Endodermal cell (in vitro differentiated cells): ENCODE measurements around the gene CHGA. TPM values are rescaled to one million over a fixed set of nuclear protein-coding genes. Genes with fewer than 3 reads are reported as not detected.

Source experiments
- DNase-seq: peaks from one replicate; pipeline ENCODE4 v3.0.0-alpha.2; 2017
- H3K27ac ChIP-seq: 2 replicates; pipeline ENCODE4 v1.5.1; 2013; ENCODE audit warnings: mild to moderate bottlenecking, low read depth, low read length, moderate library complexity
- H3K27me3 ChIP-seq: 2 replicates; pipeline ENCODE4 v1.6.1; 2013; ENCODE audit warnings: mild to moderate bottlenecking, low read length, moderate library complexity; ENCODE audit not compliant: insufficient read depth, control insufficient read depth, poor library complexity, severe bottlenecking
- H3K36me3 ChIP-seq: 2 replicates; pipeline ENCODE4 v1.7.0; 2013; ENCODE audit warnings: mild to moderate bottlenecking, low read length, moderate library complexity; ENCODE audit not compliant: control insufficient read depth, insufficient read depth
- H3K4me1 ChIP-seq: one replicate; pipeline ENCODE4 v1.7.0; 2013; ENCODE audit warnings: low read length; ENCODE audit not compliant: control insufficient read depth, insufficient read depth
- H3K4me3 ChIP-seq: 2 replicates; pipeline ENCODE4 v1.5.1; 2013; ENCODE audit warnings: mild to moderate bottlenecking, low read length, moderate library complexity
- H3K9ac ChIP-seq: 2 replicates; pipeline ENCODE4 v1.6.1; 2013; ENCODE audit warnings: mild to moderate bottlenecking, low read length, moderate library complexity; ENCODE audit not compliant: poor library complexity, severe bottlenecking; ENCODE audit errors: extremely low read depth
- H3K9me3 ChIP-seq: 2 replicates; pipeline ENCODE4 v1.6.1; 2013; ENCODE audit warnings: mild to moderate bottlenecking, low read length, moderate library complexity; ENCODE audit not compliant: control insufficient read depth
- H3K27ac Mint-ChIP-seq: 2 replicates; pipeline ENCODE4 v1.8.0; 2020; ENCODE audit warnings: mixed read lengths
- H3K27me3 Mint-ChIP-seq: 2 replicates; pipeline ENCODE4 v1.8.0; 2021; ENCODE audit warnings: mild to moderate bottlenecking, mixed read lengths; ENCODE audit not compliant: insufficient read depth
- H3K36me3 Mint-ChIP-seq: 2 replicates; pipeline ENCODE4 v1.8.0; 2020; ENCODE audit warnings: low read depth, mixed read lengths
- H3K4me1 Mint-ChIP-seq: 2 replicates; pipeline ENCODE4 v1.8.0; 2020; ENCODE audit warnings: mixed read lengths
- H3K4me3 Mint-ChIP-seq: 2 replicates; pipeline ENCODE4 v1.8.0; 2020; ENCODE audit warnings: mild to moderate bottlenecking, moderate library complexity, mixed read lengths
- H3K9me3 Mint-ChIP-seq: 2 replicates; pipeline ENCODE4 v1.8.0; 2020; ENCODE audit warnings: mild to moderate bottlenecking, mixed read lengths
- CTCF ChIP-seq: fragments of 200-600 bp; sonication (generic); conservative IDR thresholded peaks from 2 replicates; pipeline ENCODE4 v1.5.0; 2021; ENCODE audit warnings: antibody characterized with exemption, mild to moderate bottlenecking
- WGBS, 2 experiments: methylation state at CpG; one replicate each; pipeline versions ENCODE4 v1.1.5 to v1.1.7; 2013; ENCODE audit warnings: missing lambda C conversion rate in 2 of 2, mixed read lengths in 1 of 2; ENCODE audit not compliant: insufficient coverage in 1 of 2, insufficient read length in 1 of 2; 5-methylcytosine and 5-hydroxymethylcytosine counted together
- total RNA-seq, 2 donors: library from RNA; stranded (reverse); fragmentation: NEBNext Ultra II Directional in 1 of 2; extraction: Animal tissue kit (Norgen Biotek cat#: 25700) in 1 of 2; gene quantifications; 2 replicates in 1 of 2; 3 replicates in 1 of 2; pipeline ENCODE4 v1.2.1, GENCODE V29; 2021

Gene CHGA
- total RNA-seq, 2 donors from 2014 or later, result 4.6 TPM

GRCh38 chr14:92958373-92959188 is 35.6 kb downstream of the CHGA start:
- no peak for DNase-seq
- H3K27ac ChIP-seq, result peak overlapping the region; percentile 88
- H3K27me3 ChIP-seq, result no peaks in the 10 kb centered on the region
- H3K4me1 ChIP-seq, result no peaks in the 10 kb centered on the region
- H3K4me3 ChIP-seq, result no peak overlapping the region
- no peak overlapping the region for H3K9ac ChIP-seq
- Mint-ChIP-seq H3K27ac (no peak overlapping the region), H3K4me3 (no peak overlapping the region), H3K27me3 (no peaks in the 10 kb centered on the region), H3K36me3 (no peaks in the 10 kb centered on the region), H3K4me1 (peaks cover 7% of the 10 kb centered on the region), H3K9me3 (no peaks in the 10 kb centered on the region)
- TF ChIP-seq CTCF, result no peak
- H3K36me3 ChIP-seq, result no peaks in the 10 kb centered on the region
- 90 to 96% methylated on average over 18 to 22 of the region's 22 CpGs for WGBS, 2 experiments
- no peaks in the 10 kb centered on the region for H3K9me3 ChIP-seq

GRCh38 chr14:92959189-92959531 is 36.2 kb downstream of the CHGA start:
- DNase-seq, result no peak
- Histone ChIP-seq H3K27ac (peak overlapping the region; percentile 88), H3K4me1 (no peaks in the 10 kb centered on the region), H3K9me3 (no peaks in the 10 kb centered on the region), H3K9ac (no peak overlapping the region), H3K27me3 (no peaks in the 10 kb centered on the region), H3K36me3 (no peaks in the 10 kb centered on the region), H3K4me3 (no peak overlapping the region)
- Mint-ChIP-seq H3K36me3 (no peaks in the 10 kb centered on the region), H3K4me1 (peaks cover 13% of the 10 kb centered on the region), H3K9me3 (peaks cover 1% of the 10 kb centered on the region), H3K27me3 (no peaks in the 10 kb centered on the region), H3K27ac (no peak overlapping the region), H3K4me3 (no peak overlapping the region)
- no peak for TF ChIP-seq CTCF
- 62 to 90% methylated on average over 10 of the region's 10 CpGs for WGBS, 2 experiments

GRCh38 chr14:92959761-92960680 is 37.1 kb downstream of the CHGA start:
- no peak for TF ChIP-seq CTCF
- Mint-ChIP-seq H3K27ac (no peak overlapping the region), H3K9me3 (peaks cover 7% of the 10 kb centered on the region), H3K4me3 (no peak overlapping the region), H3K4me1 (peaks cover 13% of the 10 kb centered on the region), H3K36me3 (peaks cover 2% of the 10 kb centered on the region), H3K27me3 (no peaks in the 10 kb centered on the region)
- Histone ChIP-seq H3K9ac (no peak overlapping the region), H3K9me3 (peaks cover 4% of the 10 kb centered on the region), H3K36me3 (no peaks in the 10 kb centered on the region), H3K4me3 (no peak overlapping the region), H3K4me1 (no peaks in the 10 kb centered on the region), H3K27ac (peak overlapping the region; percentile 88), H3K27me3 (no peaks in the 10 kb centered on the region)
- no peak for DNase-seq
- 92 to 96% methylated on average over 19 to 30 of the region's 30 CpGs for WGBS, 2 experiments
